ENCODE data around the gene TOX2. TPM values are rescaled to one million over a fixed set of nuclear protein-coding genes. Genes with fewer than 3 reads are reported as not detected.

The TOX2 gene
- total RNA-seq, 1 donor from 2014 or later: 0.16 TPM

DNA sequence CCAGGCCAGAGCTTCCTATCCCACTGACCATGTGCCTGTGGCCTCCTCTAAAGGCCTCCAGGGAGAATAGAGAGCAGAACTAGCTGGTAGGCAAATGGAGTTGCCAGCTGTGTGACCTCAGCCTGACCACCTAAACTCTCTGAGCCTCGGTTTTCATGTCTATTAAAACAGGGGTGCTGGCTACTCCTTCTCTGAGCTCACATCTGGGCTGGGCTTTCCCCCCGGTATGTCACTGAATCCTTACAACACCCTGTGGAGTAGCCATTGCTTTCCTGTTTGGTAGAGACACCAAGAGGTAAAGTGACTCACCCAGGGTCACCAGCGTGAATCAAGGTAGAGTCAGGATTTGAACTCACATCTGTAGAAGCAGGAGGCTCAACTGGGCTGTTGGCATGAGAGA lies 140.2 kb downstream of the TOX2 start:
- no peaks in the 10 kb centered on the region for H3K36me3 ChIP-seq (ENCODE audit: insufficient read depth, low read length)
- H3K9me3 ChIP-seq (ENCODE audit: insufficient read depth, low read depth, low read length): no peaks in the 10 kb centered on the region
- no peak overlapping the region for H3K4me3 ChIP-seq (ENCODE audit: insufficient read depth, low read depth, low read length)
- Mint-ChIP-seq H3K36me3 (ENCODE audit: low read depth, unreplicated experiment) (peaks cover 2% of the 10 kb centered on the region), H3K9me3 (ENCODE audit: unreplicated experiment) (no peaks in the 10 kb centered on the region), H3K4me3 (ENCODE audit: unreplicated experiment) (no peak overlapping the region), H3K27me3 (ENCODE audit: low read depth, unreplicated experiment) (peaks cover 24% of the 10 kb centered on the region), H3K4me1 (ENCODE audit: low read depth, unreplicated experiment) (no peaks in the 10 kb centered on the region), H3K27ac (ENCODE audit: unreplicated experiment) (no peak overlapping the region)
- no peak overlapping the region for H2AFZ ChIP-seq (ENCODE audit: low read depth, low read length)
- no peak overlapping the region for H3K9ac ChIP-seq (ENCODE audit: low read length)
- H3K4me2 ChIP-seq (ENCODE audit: low read length): no peak overlapping the region
- H3K27ac ChIP-seq (ENCODE audit: low read depth, low read length): no peak overlapping the region
- TF ChIP-seq, protein P1, sequence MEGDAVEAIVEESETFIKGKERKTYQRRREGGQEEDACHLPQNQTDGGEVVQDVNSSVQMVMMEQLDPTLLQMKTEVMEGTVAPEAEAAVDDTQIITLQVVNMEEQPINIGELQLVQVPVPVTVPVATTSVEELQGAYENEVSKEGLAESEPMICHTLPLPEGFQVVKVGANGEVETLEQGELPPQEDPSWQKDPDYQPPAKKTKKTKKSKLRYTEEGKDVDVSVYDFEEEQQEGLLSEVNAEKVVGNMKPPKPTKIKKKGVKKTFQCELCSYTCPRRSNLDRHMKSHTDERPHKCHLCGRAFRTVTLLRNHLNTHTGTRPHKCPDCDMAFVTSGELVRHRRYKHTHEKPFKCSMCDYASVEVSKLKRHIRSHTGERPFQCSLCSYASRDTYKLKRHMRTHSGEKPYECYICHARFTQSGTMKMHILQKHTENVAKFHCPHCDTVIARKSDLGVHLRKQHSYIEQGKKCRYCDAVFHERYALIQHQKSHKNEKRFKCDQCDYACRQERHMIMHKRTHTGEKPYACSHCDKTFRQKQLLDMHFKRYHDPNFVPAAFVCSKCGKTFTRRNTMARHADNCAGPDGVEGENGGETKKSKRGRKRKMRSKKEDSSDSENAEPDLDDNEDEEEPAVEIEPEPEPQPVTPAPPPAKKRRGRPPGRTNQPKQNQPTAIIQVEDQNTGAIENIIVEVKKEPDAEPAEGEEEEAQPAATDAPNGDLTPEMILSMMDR (IDR thresholded peaks at IDR 0.05; ENCODE audit: insufficient read depth, low read depth, low read length): no peak
- TF ChIP-seq EZH2 (IDR thresholded peaks at IDR 0.05; ENCODE audit: insufficient read depth, low read length): no peak
- no peaks in the 10 kb centered on the region for H3K79me2 ChIP-seq (ENCODE audit: insufficient read depth, low read length)
- H4K20me1 ChIP-seq (ENCODE audit: insufficient read depth, low read length): no peaks in the 10 kb centered on the region
- FAIRE-seq: no peak
- no peaks in the 10 kb centered on the region for H3K4me1 ChIP-seq (ENCODE audit: insufficient read depth, low read length)
- no peak for DNase-seq (ENCODE audit: low read depth)
- H3K27me3 ChIP-seq (ENCODE audit: insufficient read depth, low read length): no peaks in the 10 kb centered on the region

DNA sequence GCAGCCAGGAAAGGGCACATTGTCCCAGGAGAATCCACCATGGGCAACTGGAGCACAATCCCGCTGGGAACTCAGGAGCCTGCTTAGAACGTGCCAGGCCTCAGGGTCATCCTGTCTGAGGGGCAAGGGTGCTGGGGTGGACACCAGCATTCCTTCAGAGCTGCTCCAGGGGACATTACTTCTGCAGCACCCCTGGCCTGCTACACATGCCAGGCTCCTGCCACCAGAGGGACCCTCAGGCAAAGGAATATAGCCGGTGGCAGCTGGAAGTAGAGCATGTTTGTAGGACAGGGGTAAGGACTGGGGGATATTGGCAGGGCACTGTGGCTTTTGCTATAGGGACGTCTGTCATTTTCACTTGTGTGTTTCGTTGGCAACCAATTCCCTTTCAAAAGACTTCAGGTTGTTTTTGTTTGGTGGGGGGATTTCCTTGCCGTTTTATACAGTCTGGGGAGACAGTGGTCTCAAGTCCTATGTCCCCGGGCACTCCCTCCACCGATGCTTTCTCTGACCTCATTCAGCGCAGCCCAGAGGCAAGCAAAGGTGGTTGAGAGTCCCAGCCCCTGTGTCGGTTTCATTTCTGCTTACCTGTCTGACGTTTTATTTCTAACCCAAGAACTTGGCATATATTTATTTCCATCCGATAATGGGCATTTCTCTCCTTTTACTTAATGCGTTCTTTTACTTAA lies 141.5 kb downstream of the TOX2 start:
- H3K36me3 ChIP-seq (ENCODE audit: insufficient read depth, low read length): no peaks in the 10 kb centered on the region
- H3K79me2 ChIP-seq (ENCODE audit: insufficient read depth, low read length): no peaks in the 10 kb centered on the region
- H2AFZ ChIP-seq (ENCODE audit: low read depth, low read length): no peak overlapping the region
- no peak overlapping the region for H3K9ac ChIP-seq (ENCODE audit: low read length)
- peaks cover 2% of the 10 kb centered on the region for H3K36me3 Mint-ChIP-seq (ENCODE audit: low read depth, unreplicated experiment)
- FAIRE-seq (no peak), DNase-seq (ENCODE audit: low read depth) (no peak)
- TF ChIP-seq, protein P1 (IDR thresholded peaks at IDR 0.05; ENCODE audit: insufficient read depth, low read depth, low read length): peak; percentile 44
- TF ChIP-seq EZH2 (IDR thresholded peaks at IDR 0.05; ENCODE audit: insufficient read depth, low read length): no peak
- H3K4me2 ChIP-seq (ENCODE audit: low read length): no peak overlapping the region
- no peak overlapping the region for H3K27ac Mint-ChIP-seq (ENCODE audit: unreplicated experiment)
- H3K27ac ChIP-seq (ENCODE audit: low read depth, low read length): no peak overlapping the region
- no peaks in the 10 kb centered on the region for H3K9me3 Mint-ChIP-seq (ENCODE audit: unreplicated experiment)
- H3K4me1 Mint-ChIP-seq (ENCODE audit: low read depth, unreplicated experiment): no peaks in the 10 kb centered on the region
- no peaks in the 10 kb centered on the region for H3K27me3 ChIP-seq (ENCODE audit: insufficient read depth, low read length)
- no peak overlapping the region for H3K4me3 Mint-ChIP-seq (ENCODE audit: unreplicated experiment)
- H3K4me3 ChIP-seq (ENCODE audit: insufficient read depth, low read depth, low read length): no peak overlapping the region
- no peaks in the 10 kb centered on the region for H3K9me3 ChIP-seq (ENCODE audit: insufficient read depth, low read depth, low read length)
- H3K27me3 Mint-ChIP-seq (ENCODE audit: low read depth, unreplicated experiment): peaks cover 21% of the 10 kb centered on the region
- H4K20me1 ChIP-seq (ENCODE audit: insufficient read depth, low read length): no peaks in the 10 kb centered on the region
- no peaks in the 10 kb centered on the region for H3K4me1 ChIP-seq (ENCODE audit: insufficient read depth, low read length)
